Testis (tissue), 2 donors: Measurements from ENCODE around the gene PPP1R14B.

Experiments
- CTCF ChIP-seq, 3 experiments: fragments of 450-650 bp in 2 of 3; fragments of 200-600 bp in 1 of 3; sonication (generic) in 1 of 3; IDR thresholded peaks; one replicate each; pipeline ENCODE4 v1.5.1; 2016 to 2019; ENCODE audit warnings: antibody characterized with exemption in 3 of 3, mild to moderate bottlenecking in 2 of 3, moderate library complexity in 1 of 3
- POLR2A ChIP-seq: fragments of 450-650 bp; IDR thresholded peaks from one replicate; pipeline ENCODE4 v1.6.1; 2017; ENCODE audit warnings: antibody characterized with exemption, mild to moderate bottlenecking, moderate library complexity

- TF ChIP-seq POLR2A (no peak), CTCF (IDR thresholded peaks at IDR 0.05) (no peak)
These were observed 41.6 kb upstream of the PPP1R14B start for GRCh38 chr11:64288353-64288750.
